B cell (primary cell): ENCODE data around the gene PDE6H. TPM values are rescaled to one million over a fixed set of nuclear protein-coding genes. Genes with fewer than 3 reads are reported as not detected.

ENCODE experiments used
- ATAC-seq: fragments of 200-7000 bp; cut with Tn5 transposase; one replicate; pipeline ENCODE4 v1.10.0; 2021; ENCODE audit warnings: low read depth, mild to moderate bottlenecking, moderate number of reproducible peaks, moderate library complexity
- CTCF ChIA-PET: fragments of 350-600 bp; sonication (Branson Sonifier 250); formaldehyde crosslinking; loops from one replicate; lab custom pipeline; 2021; ENCODE audit warnings: antibody characterized with exemption, inconsistent platforms; lab: Charles Lee
- POLR2A ChIA-PET: fragments of 350-600 bp; sonication (Branson Sonifier 250); formaldehyde crosslinking; loops from one replicate; lab custom pipeline; 2021; ENCODE audit warnings: antibody characterized with exemption; lab: Charles Lee
- DNase-seq: peaks from one replicate; pipeline ENCODE4 v3.0.0; 2013
- H2AFZ ChIP-seq: 2 replicates; pipeline ENCODE4 v1.6.1; 2012; ENCODE audit warnings: mild to moderate bottlenecking, low read depth, low read length; ENCODE audit not compliant: insufficient read depth, poor library complexity, severe bottlenecking
- H3K27ac ChIP-seq, 2 donors: 1 replicate in 1 of 2; 2 replicates in 1 of 2; pipeline ENCODE4 v1.5.1; 2012 to 2013; ENCODE audit warnings: low read length in 2 of 2, mild to moderate bottlenecking in 2 of 2, moderate library complexity in 1 of 2
- H3K27me3 ChIP-seq, 4 experiments: fragments of 200-600 bp in 1 of 4; sonication (generic) in 1 of 4; replicated peaks in 1 of 4; 1 replicate in 2 of 4; 2 replicates in 2 of 4; pipeline versions ENCODE4 v1.6.1 to v1.7.0; 2013 to 2016; ENCODE audit warnings: low read length in 3 of 4, mild to moderate bottlenecking in 2 of 4, mixed read lengths in 1 of 4, moderate library complexity in 1 of 4; ENCODE audit not compliant: insufficient read depth in 4 of 4, control insufficient read depth in 3 of 4; ENCODE audit errors: control extremely low read depth in 1 of 4
- H3K36me3 ChIP-seq, 2 experiments: replicated peaks in 1 of 2; 1 replicate in 1 of 2; 2 replicates in 1 of 2; pipeline versions ENCODE4 v1.6.1 to v1.7.1; 2013; ENCODE audit warnings: low read length in 1 of 2; ENCODE audit not compliant: insufficient read depth in 2 of 2, control insufficient read depth in 1 of 2; ENCODE audit errors: control extremely low read depth in 1 of 2, extremely low read depth in 1 of 2
- H3K4me1 ChIP-seq, 2 donors: fragments of 200-600 bp in 1 of 2; sonication (generic) in 1 of 2; 1 replicate in 1 of 2; 2 replicates in 1 of 2; pipeline versions ENCODE4 v1.5.1 to v1.6.1; 2013 to 2017; ENCODE audit warnings: low read length in 2 of 2; ENCODE audit not compliant: control insufficient read depth in 2 of 2, insufficient read depth in 2 of 2
- H3K4me2 ChIP-seq: replicated peaks from 2 replicates; pipeline ENCODE3; 2012; ENCODE audit warnings: mild to moderate bottlenecking, low read depth, low read length; ENCODE audit not compliant: poor library complexity, severe bottlenecking
- H3K4me3 ChIP-seq, 5 experiments: fragments of 200-600 bp in 1 of 5; sonication (generic) in 1 of 5; 1 replicate in 3 of 5; 2 replicates in 2 of 5; pipeline versions ENCODE4 v1.5.1 to v1.7.0; 2011 to 2016; ENCODE audit warnings: low read length in 4 of 5, mild to moderate bottlenecking in 4 of 5, low read depth in 2 of 5, control low read depth in 1 of 5, moderate library complexity in 1 of 5; ENCODE audit not compliant: insufficient read depth in 1 of 5; ENCODE audit errors: control extremely low read depth in 1 of 5, extremely low read depth in 1 of 5
- H3K79me2 ChIP-seq: fragments of 200-600 bp; sonication (generic); one replicate; pipeline ENCODE4 v1.6.0; 2016; ENCODE audit warnings: low read length; ENCODE audit not compliant: control insufficient read depth, insufficient read depth
- H3K9ac ChIP-seq: fragments of 200-600 bp; sonication (generic); 2 replicates; pipeline ENCODE4 v1.6.1; 2017; ENCODE audit warnings: mild to moderate bottlenecking, low read length, moderate library complexity
- H3K9me3 ChIP-seq, 3 donors: one replicate each; pipeline versions ENCODE4 v1.6.1 to v1.7.1; 2013; ENCODE audit warnings: low read length in 2 of 3; ENCODE audit not compliant: control insufficient read depth in 2 of 3, insufficient read depth in 1 of 3; ENCODE audit errors: control extremely low read depth in 1 of 3
- H4K20me1 ChIP-seq: 2 replicates; pipeline ENCODE4 v1.6.0; 2012; ENCODE audit warnings: mild to moderate bottlenecking, low read length; ENCODE audit not compliant: insufficient read depth, control insufficient read depth, poor library complexity, severe bottlenecking
- H3K27ac Mint-ChIP-seq: one replicate; pipeline ENCODE4 v1.8.0; 2021; ENCODE audit warnings: mixed read lengths
- H3K27me3 Mint-ChIP-seq: one replicate; pipeline ENCODE4 v1.8.0; 2021; ENCODE audit warnings: mixed read lengths
- H3K4me1 Mint-ChIP-seq: one replicate; pipeline ENCODE4 v1.8.0; 2021; ENCODE audit warnings: mixed read lengths
- H3K4me3 Mint-ChIP-seq: one replicate; pipeline ENCODE4 v1.8.0; 2021; ENCODE audit warnings: mixed read lengths
- H3K9me3 Mint-ChIP-seq: one replicate; pipeline ENCODE4 v1.8.0; 2022; ENCODE audit warnings: mixed read lengths; ENCODE audit not compliant: insufficient read depth
- EZH2 ChIP-seq: IDR thresholded peaks from 2 replicates; pipeline ENCODE4 v1.6.1; 2012; ENCODE audit warnings: borderline replicate concordance, low read depth, mild to moderate bottlenecking, moderate library complexity, low read length; ENCODE audit not compliant: insufficient read depth, poor library complexity, severe bottlenecking
- WGBS: methylation state at CpG from one replicate; pipeline ENCODE4 v1.1.5; 2013; ENCODE audit warnings: missing lambda C conversion rate; ENCODE audit not compliant: insufficient coverage; 5-methylcytosine and 5-hydroxymethylcytosine counted together
- intact Hi-C: fragments of 100-400 bp; cut with micrococcal nuclease; formaldehyde crosslinking; loops from one replicate; pipeline ENCODE4 v1.10.0; 2022
- polyA plus RNA-seq: library from polyadenylated mRNA; depleted of rRNA; stranded (reverse); fragments of >200 nt; gene quantifications from 2 replicates; pipeline ENCODE4 v1.2.3, GENCODE V29; 2012
- total RNA-seq, 2 donors: library from RNA; stranded (reverse); fragments of 120-200 nt in 1 of 2; gene quantifications; 1 replicate in 1 of 2; 2 replicates in 1 of 2; pipeline versions ENCODE4 v1.2.3 to v1.2.4, GENCODE V29; 2013 to 2022
- TF ChIP-seq, protein P1 (sequence below): fragments of 200-600 bp; IDR thresholded peaks from one replicate; pipeline ENCODE4 v1.8.0; 2022; ENCODE audit warnings: antibody characterized with exemption, mild to moderate bottlenecking

Gene PDE6H
- total and polyA plus RNA-seq, 2 donors (not counting 1 experiment from before 2014, with no cell fraction given): not detected

DNA sequence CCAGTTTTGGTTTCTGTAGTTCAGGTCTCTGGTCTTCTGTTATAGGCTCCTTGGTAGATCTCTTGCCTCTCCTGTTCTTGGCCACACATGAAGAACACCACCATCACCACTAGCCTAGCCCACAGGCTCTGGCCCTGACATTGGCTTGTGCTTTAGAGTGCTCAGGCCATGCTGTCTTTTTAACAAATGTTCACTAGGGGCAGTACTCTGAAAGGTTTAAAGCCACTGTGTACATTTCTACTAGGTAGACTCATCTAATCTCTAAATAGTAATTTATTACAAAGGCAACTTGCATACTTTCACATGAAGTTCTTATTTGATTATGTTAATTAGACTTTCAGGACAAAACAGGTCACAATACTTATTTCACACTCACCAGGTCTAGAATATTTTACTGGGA is 38.3 kb downstream of the PDE6H start:
- H3K27ac Mint-ChIP-seq: no peak overlapping the region
- Histone ChIP-seq H3K4me2 (no peak overlapping the region), H3K27me3 (peaks cover 0 to 23% (median 3%) of the 10 kb centered on the region in 4 experiments), H4K20me1 (no peaks in the 10 kb centered on the region), H3K79me2 (no peaks in the 10 kb centered on the region), H3K9ac (no peak overlapping the region), H3K4me1 (peaks cover 0 to 3% of the 10 kb centered on the region in 2 donors), H3K36me3 (no peaks in the 10 kb centered on the region), H3K9me3 (no peaks in the 10 kb centered on the region), H3K27ac (no peak overlapping the region), H2AFZ (no peak overlapping the region), H3K4me3 (no peak overlapping the region)
- H3K9me3 Mint-ChIP-seq: no peaks in the 10 kb centered on the region
- intact Hi-C loops: no loop called here
- peaks cover 16% of the 10 kb centered on the region for H3K27me3 Mint-ChIP-seq
- POLR2A ChIA-PET: no interaction called here
- ATAC-seq (no peak), DNase-seq (no peak)
- CTCF ChIA-PET: no interaction called here
- H3K4me3 Mint-ChIP-seq: no peak overlapping the region
- no peaks in the 10 kb centered on the region for H3K4me1 Mint-ChIP-seq
- TF ChIP-seq EZH2: no peak
- TF ChIP-seq, protein P1, sequence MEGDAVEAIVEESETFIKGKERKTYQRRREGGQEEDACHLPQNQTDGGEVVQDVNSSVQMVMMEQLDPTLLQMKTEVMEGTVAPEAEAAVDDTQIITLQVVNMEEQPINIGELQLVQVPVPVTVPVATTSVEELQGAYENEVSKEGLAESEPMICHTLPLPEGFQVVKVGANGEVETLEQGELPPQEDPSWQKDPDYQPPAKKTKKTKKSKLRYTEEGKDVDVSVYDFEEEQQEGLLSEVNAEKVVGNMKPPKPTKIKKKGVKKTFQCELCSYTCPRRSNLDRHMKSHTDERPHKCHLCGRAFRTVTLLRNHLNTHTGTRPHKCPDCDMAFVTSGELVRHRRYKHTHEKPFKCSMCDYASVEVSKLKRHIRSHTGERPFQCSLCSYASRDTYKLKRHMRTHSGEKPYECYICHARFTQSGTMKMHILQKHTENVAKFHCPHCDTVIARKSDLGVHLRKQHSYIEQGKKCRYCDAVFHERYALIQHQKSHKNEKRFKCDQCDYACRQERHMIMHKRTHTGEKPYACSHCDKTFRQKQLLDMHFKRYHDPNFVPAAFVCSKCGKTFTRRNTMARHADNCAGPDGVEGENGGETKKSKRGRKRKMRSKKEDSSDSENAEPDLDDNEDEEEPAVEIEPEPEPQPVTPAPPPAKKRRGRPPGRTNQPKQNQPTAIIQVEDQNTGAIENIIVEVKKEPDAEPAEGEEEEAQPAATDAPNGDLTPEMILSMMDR: no peak

DNA sequence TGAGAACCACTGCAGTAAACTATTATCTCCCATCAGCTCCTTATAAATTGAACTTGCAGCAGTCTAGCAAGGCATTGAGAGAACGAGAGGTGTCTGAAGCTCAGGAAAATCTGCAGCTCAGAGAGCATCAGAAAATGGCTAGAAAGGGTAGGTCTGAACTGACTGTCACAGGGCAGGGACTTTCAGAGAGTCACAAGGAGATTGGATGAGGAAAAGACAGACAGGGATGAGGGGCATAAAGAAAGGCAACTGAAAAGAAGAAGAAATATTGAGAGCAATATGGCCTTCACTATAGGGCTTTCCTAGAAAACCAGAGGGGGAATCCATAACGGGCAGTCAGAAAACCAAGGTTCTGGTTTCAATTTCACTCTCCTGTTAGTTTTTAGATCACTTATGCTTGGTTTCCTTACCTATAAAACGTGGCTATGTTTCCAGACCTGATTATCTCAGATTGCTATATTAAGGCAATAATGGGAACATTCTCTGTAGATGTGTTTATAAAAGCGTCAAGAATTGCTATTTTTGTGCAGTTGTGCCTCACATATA is 40.9 kb downstream of the PDE6H start:
- H3K9me3 Mint-ChIP-seq: no peaks in the 10 kb centered on the region
- CTCF ChIA-PET: no interaction called here
- DNase-seq (no peak), ATAC-seq (no peak)
- no peaks in the 10 kb centered on the region for H3K4me1 Mint-ChIP-seq
- Histone ChIP-seq H3K79me2 (no peaks in the 10 kb centered on the region), H2AFZ (peak overlapping the region; percentile 11), H3K9ac (no peak overlapping the region), H3K9me3 (no peaks in the 10 kb centered on the region), H3K4me1 (peaks cover 0 to 3% of the 10 kb centered on the region in 2 donors), H3K27ac (no peak overlapping the region), H3K27me3 (peaks cover 0 to 6% (median 0%) of the 10 kb centered on the region in 4 experiments), H3K4me3 (no peak overlapping the region), H3K36me3 (no peaks in the 10 kb centered on the region), H4K20me1 (no peaks in the 10 kb centered on the region), H3K4me2 (no peak overlapping the region)
- POLR2A ChIA-PET: no interaction called here
- intact Hi-C loops: no loop called here
- H3K4me3 Mint-ChIP-seq: no peak overlapping the region
- H3K27ac Mint-ChIP-seq: no peak overlapping the region
- H3K27me3 Mint-ChIP-seq: peaks cover 14% of the 10 kb centered on the region
- 67% methylated on average over 3 of the region's 4 CpGs for WGBS
- TF ChIP-seq, protein P1: no peak
- no peak for TF ChIP-seq EZH2
